GM12891 (cell line): ENCODE data around the gene CAMKMT.

Source experiments
- PAX5 ChIP-seq: IDR thresholded peaks from 2 replicates; pipeline ENCODE4 v1.6.1; 2011; ENCODE audit warnings: low read length, moderate library complexity, mild to moderate bottlenecking; ENCODE audit not compliant: insufficient read depth, severe bottlenecking
- POLR2A ChIP-seq: IDR thresholded peaks from 2 replicates; pipeline ENCODE4 v1.6.1; 2011; ENCODE audit warnings: low read depth, low read length, control low read depth
- POLR2AphosphoS5 ChIP-seq: IDR thresholded peaks from 2 replicates; pipeline ENCODE4 v1.6.1; 2011; ENCODE audit warnings: low read depth, low read length, control low read depth
- POU2F2 ChIP-seq: IDR thresholded peaks from 2 replicates; pipeline ENCODE4 v1.6.1; 2011; ENCODE audit warnings: low read depth, mild to moderate bottlenecking, control low read depth, low read length, moderate library complexity
- SPI1 ChIP-seq: IDR thresholded peaks from 2 replicates; pipeline ENCODE4 v1.6.1; 2011; ENCODE audit warnings: low read depth, low read length, control low read depth
- TAF1 ChIP-seq: IDR thresholded peaks from 2 replicates; pipeline ENCODE4 v1.6.1; 2011; ENCODE audit warnings: low read depth, low read length, control low read depth

GRCh38 chr2:44397447-44398175, 35.9 kb downstream of the CAMKMT start:
- TF ChIP-seq POLR2A: no peak
- TF ChIP-seq TAF1: no peak
- TF ChIP-seq POLR2AphosphoS5: no peak
- no peak for TF ChIP-seq PAX5
- no peak for TF ChIP-seq POU2F2
- no peak for TF ChIP-seq SPI1
